Measurements from ENCODE around the gene GCDH.
"Not testable (repeated sequence)": the region's sequence is repeated elsewhere in the genome, so short reads cannot be mapped to it uniquely, and the experiment has no call there.

The GCDH gene

GRCh38 chr19:12913011-12913561, 22.1 kb downstream of the GCDH start:
- DNase-seq (ENCODE audit: low read depth in 1 of 2, low spot score in 1 of 2): peak in 1 of 2 experiments; percentile 53
- H3K4me3 ChIP-seq (replicated peaks; ENCODE audit: insufficient read depth, low read length): no peak overlapping the region
- no peak for TF ChIP-seq CTCF (IDR thresholded peaks at IDR 0.05; ENCODE audit: insufficient read depth, low read length)
- no peak for TF ChIP-seq REST (IDR thresholded peaks at IDR 0.05; ENCODE audit: insufficient replicate concordance, low read depth)
- no peak for TF ChIP-seq GABPA (IDR thresholded peaks at IDR 0.05; ENCODE audit: low read depth)
- TF ChIP-seq POLR2AphosphoS5 (IDR thresholded peaks at IDR 0.05; ENCODE audit: low read depth): no peak
- no peak; the same call in 1 of the 2 replicates for TF ChIP-seq SPI1 (IDR thresholded peaks at IDR 0.05; ENCODE audit: borderline replicate concordance, low read depth)
- H3K27me3 ChIP-seq (ENCODE audit: insufficient read depth, poor library complexity, severe bottlenecking): no peaks in the 10 kb centered on the region
- H3K27ac ChIP-seq (replicated peaks): peak overlapping the region; percentile 97

- Histone ChIP-seq H3K4me3 (replicated peaks; ENCODE audit: insufficient read depth, low read length) (no peak overlapping the region), H3K27ac (replicated peaks) (peak overlapping the region; percentile 97), H3K27me3 (ENCODE audit: insufficient read depth, poor library complexity, severe bottlenecking) (no peaks in the 10 kb centered on the region)
- TF ChIP-seq SPI1 (IDR thresholded peaks at IDR 0.05; ENCODE audit: borderline replicate concordance, low read depth) (peak; percentile 62; the same call in 1 of the 2 replicates), CTCF (IDR thresholded peaks at IDR 0.05; ENCODE audit: insufficient read depth, low read length) (no peak), POLR2AphosphoS5 (IDR thresholded peaks at IDR 0.05; ENCODE audit: low read depth) (peak; percentile 97), REST (IDR thresholded peaks at IDR 0.05; ENCODE audit: insufficient replicate concordance, low read depth) (peak; percentile 55), GABPA (IDR thresholded peaks at IDR 0.05; ENCODE audit: low read depth) (peak; percentile 28; the same call in 1 of the 2 replicates)
- DNase-seq (ENCODE audit: low read depth in 1 of 2, low spot score in 1 of 2): peak; percentile 75 to 97
These were observed 23.1 kb downstream of the GCDH start for GRCh38 chr19:12913851-12914690.

- not testable (repeated sequence) for H3K27ac ChIP-seq (replicated peaks); DNase-seq (ENCODE audit: low read depth in 1 of 2, low spot score in 1 of 2); H3K27me3 ChIP-seq (ENCODE audit: insufficient read depth, poor library complexity, severe bottlenecking); H3K4me3 ChIP-seq (replicated peaks; ENCODE audit: insufficient read depth, low read length)
These were observed 24.9 kb downstream of the GCDH start for GRCh38 chr19:12915860-12916259.

- DNase-seq (ENCODE audit: low read depth in 1 of 2, low spot score in 1 of 2): no peak
- TF ChIP-seq POLR2AphosphoS5 (IDR thresholded peaks at IDR 0.05; ENCODE audit: low read depth): no peak
- H3K4me3 ChIP-seq (replicated peaks; ENCODE audit: insufficient read depth, low read length): no peak overlapping the region
- no peak overlapping the region; the same call in 1 of the 2 replicates for H3K27ac ChIP-seq (replicated peaks)
- H3K27me3 ChIP-seq (ENCODE audit: insufficient read depth, poor library complexity, severe bottlenecking): no peaks in the 10 kb centered on the region
These were observed 27.3 kb downstream of the GCDH start for GRCh38 chr19:12918253-12918652.
